Spinal cord (tissue), 10 donors: Measurements from ENCODE around the gene RBP3. TPM values are rescaled to one million over a fixed set of nuclear protein-coding genes. Genes with fewer than 3 reads are reported as not detected.
A peak's percentile ranks its signal among the peaks of the same experiment; 100 is the strongest.

Experiments used
- DNase-seq, 6 donors: peaks; one replicate each; pipeline versions ENCODE4 v3.0.0 to v3.0.0-alpha.2; 2013 to 2015; ENCODE audit warnings: low spot score in 6 of 6, low read depth in 4 of 6
- H3K27ac ChIP-seq: one replicate; pipeline ENCODE4 v1.5.1; 2013; ENCODE audit warnings: low read depth, low read length, control low read depth
- H3K27me3 ChIP-seq: one replicate; pipeline ENCODE4 v1.6.1; 2013; ENCODE audit warnings: low read length; ENCODE audit not compliant: control insufficient read depth, insufficient read depth
- H3K36me3 ChIP-seq: one replicate; pipeline ENCODE4 v1.6.1; 2013; ENCODE audit warnings: low read length; ENCODE audit not compliant: control insufficient read depth, insufficient read depth
- H3K4me1 ChIP-seq: one replicate; pipeline ENCODE4 v1.6.1; 2013; ENCODE audit warnings: low read length; ENCODE audit not compliant: control insufficient read depth, insufficient read depth
- H3K4me3 ChIP-seq: one replicate; pipeline ENCODE4 v1.5.1; 2013; ENCODE audit warnings: low read depth, low read length, control low read depth
- H3K9me3 ChIP-seq: one replicate; pipeline ENCODE4 v1.6.1; 2013; ENCODE audit warnings: low read length; ENCODE audit not compliant: control insufficient read depth, insufficient read depth
- WGBS: methylation state at CpG from one replicate; pipeline ENCODE4 v1.1.5; 2013; ENCODE audit warnings: missing lambda C conversion rate; ENCODE audit not compliant: insufficient coverage; 5-methylcytosine and 5-hydroxymethylcytosine counted together
- polyA plus RNA-seq, 2 donors: library from polyadenylated mRNA; unstranded; fragments of 120-200 nt; gene quantifications; one replicate each; pipeline ENCODE4 v1.2.1, GENCODE V29; 2013; ENCODE audit not compliant: insufficient read length in 2 of 2
- total RNA-seq, 2 donors: library from RNA; depleted of rRNA in 1 of 2; stranded (reverse); fragments of 120-200 nt in 1 of 2; fragments of >200 nt in 1 of 2; gene quantifications; one replicate each; pipeline versions ENCODE4 v1.2.3 to v1.2.4, GENCODE V29; 2013 to 2014
- donor health status: healthy.

RBP3 gene
- total and polyA plus RNA-seq, 4 donors = 0.29 to 0.41 TPM; not detected in 2

DNA sequence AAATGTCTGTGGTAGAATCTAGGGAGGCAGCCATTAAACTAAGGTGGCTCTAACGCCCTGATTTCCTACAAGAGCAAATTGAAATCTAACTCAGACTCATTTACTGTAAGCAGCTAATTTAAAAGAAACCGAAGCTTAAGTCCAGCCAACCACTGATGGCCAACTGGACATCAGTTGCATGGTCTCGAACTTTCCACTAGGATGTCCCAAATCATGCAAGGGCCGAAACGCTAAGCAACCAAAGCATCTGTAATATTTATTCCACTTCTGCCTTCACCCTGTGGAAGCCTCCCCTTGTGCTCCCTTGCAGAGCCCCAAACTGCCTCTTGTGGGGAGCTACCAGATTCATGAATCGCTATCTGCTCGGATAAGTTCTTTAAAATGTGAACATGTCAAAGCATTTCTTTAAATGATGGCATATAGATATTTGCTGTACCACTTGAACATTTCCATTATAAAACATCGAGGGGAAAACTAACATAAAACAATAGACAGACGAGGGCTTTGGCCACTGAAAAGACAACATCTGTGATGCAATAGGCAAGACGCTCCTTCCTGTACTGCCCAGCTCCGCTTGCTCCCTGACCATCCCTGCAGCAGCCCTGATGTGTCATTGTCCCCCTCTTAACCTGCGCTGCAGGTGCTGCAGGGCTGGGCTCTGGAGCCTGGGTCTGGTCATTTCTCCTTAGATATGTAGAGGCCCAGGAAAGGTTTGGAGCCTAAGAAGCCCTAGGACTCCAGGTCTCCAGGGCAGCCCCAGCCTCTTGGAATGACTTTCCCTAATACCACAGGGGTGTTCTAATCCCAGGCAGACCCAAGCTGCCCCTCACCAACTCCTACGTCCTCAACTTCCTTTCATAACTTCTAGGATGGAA, 2.9 kb upstream of the RBP3 start:
- Histone ChIP-seq H3K4me3 (no peak overlapping the region), H3K27me3 (no peaks in the 10 kb centered on the region), H3K9me3 (no peaks in the 10 kb centered on the region), H3K4me1 (no peaks in the 10 kb centered on the region), H3K36me3 (no peaks in the 10 kb centered on the region), H3K27ac (no peak overlapping the region)
- DNase-seq = no peak
- WGBS = 79% methylated on average over 8 of the region's 13 CpGs

DNA sequence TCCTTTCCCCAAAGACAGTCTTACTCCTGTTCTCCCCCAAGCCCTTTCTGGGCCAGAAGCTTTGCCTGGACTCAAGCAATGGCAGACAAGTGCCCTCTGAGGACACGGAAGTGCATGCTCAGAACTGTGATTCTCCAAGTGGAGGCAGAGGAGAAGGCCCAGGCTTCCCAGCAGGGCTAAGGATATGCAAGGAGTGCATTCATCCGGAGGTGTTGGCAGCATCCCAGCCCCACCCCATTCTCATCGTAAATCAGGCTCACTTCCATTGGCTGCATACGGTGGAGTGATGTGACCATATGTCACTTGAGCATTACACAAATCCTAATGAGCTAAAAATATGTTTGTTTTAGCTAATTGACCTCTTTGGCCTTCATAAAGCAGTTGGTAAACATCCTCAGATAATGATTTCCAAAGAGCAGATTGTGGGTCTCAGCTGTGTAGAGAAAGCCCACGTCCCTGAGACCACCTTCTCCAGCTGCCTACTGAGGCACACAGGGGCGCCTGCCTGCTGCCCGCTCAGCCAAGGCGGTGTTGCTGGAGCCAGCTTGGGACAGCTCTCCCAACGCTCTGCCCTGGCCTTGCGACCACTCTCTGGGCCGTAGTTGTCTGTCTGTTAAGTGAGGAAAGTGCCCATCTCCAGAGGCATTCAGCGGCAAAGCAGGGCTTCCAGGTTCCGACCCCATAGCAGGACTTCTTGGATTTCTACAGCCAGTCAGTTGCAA, 1.4 kb upstream of the RBP3 start:
- H3K9me3 ChIP-seq = no peaks in the 10 kb centered on the region
- H3K27ac ChIP-seq = no peak overlapping the region
- no peaks in the 10 kb centered on the region for H3K4me1 ChIP-seq
- 52% methylated on average over 6 of the region's 13 CpGs for WGBS
- DNase-seq = peak in 2 of 6 donors; percentile 49 to 72
- H3K27me3 ChIP-seq = no peaks in the 10 kb centered on the region
- H3K36me3 ChIP-seq = no peaks in the 10 kb centered on the region
- H3K4me3 ChIP-seq = no peak overlapping the region

DNA sequence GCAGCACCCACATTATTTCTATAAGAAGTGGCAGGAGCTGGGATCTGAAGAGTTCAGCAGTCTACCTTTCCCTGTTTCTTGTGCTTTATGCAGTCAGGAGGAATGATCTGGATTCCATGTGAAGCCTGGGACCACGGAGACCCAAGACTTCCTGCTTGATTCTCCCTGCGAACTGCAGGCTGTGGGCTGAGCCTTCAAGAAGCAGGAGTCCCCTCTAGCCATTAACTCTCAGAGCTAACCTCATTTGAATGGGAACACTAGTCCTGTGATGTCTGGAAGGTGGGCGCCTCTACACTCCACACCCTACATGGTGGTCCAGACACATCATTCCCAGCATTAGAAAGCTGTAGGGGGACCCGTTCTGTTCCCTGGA, 874 bp upstream of the RBP3 start:
- no peaks in the 10 kb centered on the region for H3K36me3 ChIP-seq
- no peaks in the 10 kb centered on the region for H3K4me1 ChIP-seq
- no peak overlapping the region for H3K4me3 ChIP-seq
- no peaks in the 10 kb centered on the region for H3K27me3 ChIP-seq
- no peak overlapping the region for H3K27ac ChIP-seq
- DNase-seq = no peak
- 83% methylated on average over 1 of the region's 4 CpGs for WGBS
- H3K9me3 ChIP-seq = no peaks in the 10 kb centered on the region

DNA sequence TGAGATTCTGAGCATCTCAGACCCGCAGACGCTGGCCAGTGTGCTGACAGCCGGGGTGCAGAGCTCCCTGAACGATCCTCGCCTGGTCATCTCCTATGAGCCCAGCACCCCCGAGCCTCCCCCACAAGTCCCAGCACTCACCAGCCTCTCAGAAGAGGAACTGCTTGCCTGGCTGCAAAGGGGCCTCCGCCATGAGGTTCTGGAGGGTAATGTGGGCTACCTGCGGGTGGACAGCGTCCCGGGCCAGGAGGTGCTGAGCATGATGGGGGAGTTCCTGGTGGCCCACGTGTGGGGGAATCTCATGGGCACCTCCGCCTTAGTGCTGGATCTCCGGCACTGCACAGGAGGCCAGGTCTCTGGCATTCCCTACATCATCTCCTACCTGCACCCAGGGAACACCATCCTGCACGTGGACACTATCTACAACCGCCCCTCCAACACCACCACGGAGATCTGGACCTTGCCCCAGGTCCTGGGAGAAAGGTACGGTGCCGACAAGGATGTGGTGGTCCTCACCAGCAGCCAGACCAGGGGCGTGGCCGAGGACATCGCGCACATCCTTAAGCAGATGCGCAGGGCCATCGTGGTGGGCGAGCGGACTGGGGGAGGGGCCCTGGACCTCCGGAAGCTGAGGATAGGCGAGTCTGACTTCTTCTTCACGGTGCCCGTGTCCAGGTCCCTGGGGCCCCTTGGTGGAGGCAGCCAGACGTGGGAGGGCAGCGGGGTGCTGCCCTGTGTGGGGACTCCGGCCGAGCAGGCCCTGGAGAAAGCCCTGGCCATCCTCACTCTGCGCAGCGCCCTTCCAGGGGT, 703 bp downstream of the RBP3 start:
- no peaks in the 10 kb centered on the region for H3K9me3 ChIP-seq
- H3K4me3 ChIP-seq = no peak overlapping the region
- no peaks in the 10 kb centered on the region for H3K4me1 ChIP-seq
- H3K36me3 ChIP-seq = no peaks in the 10 kb centered on the region
- WGBS = 91% methylated on average over 31 of the region's 36 CpGs
- DNase-seq = no peak
- H3K27me3 ChIP-seq = no peaks in the 10 kb centered on the region
- H3K27ac ChIP-seq = no peak overlapping the region

DNA sequence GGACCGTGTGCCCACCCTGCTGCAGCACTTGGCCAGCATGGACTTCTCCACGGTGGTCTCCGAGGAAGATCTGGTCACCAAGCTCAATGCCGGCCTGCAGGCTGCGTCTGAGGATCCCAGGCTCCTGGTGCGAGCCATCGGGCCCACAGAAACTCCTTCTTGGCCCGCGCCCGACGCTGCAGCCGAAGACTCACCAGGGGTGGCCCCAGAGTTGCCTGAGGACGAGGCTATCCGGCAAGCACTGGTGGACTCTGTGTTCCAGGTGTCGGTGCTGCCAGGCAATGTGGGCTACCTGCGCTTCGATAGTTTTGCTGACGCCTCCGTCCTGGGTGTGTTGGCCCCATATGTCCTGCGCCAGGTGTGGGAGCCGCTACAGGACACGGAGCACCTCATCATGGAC, 1.4 kb downstream of the RBP3 start:
- Histone ChIP-seq H3K9me3 (no peaks in the 10 kb centered on the region), H3K27me3 (no peaks in the 10 kb centered on the region), H3K4me1 (no peaks in the 10 kb centered on the region), H3K4me3 (no peak overlapping the region), H3K27ac (no peak overlapping the region), H3K36me3 (no peaks in the 10 kb centered on the region)
- 96% methylated on average over 22 of the region's 22 CpGs for WGBS
- DNase-seq = no peak

DNA sequence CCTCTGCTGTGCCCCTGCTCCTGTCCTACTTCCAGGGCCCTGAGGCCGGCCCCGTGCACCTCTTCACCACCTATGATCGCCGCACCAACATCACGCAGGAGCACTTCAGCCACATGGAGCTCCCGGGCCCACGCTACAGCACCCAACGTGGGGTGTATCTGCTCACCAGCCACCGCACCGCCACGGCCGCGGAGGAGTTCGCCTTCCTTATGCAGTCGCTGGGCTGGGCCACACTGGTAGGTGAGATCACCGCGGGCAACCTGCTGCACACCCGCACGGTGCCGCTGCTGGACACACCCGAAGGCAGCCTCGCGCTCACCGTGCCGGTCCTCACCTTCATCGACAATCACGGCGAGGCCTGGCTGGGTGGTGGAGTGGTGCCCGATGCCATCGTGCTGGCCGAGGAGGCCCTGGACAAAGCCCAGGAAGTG, 1.8 kb downstream of the RBP3 start:
- H3K27me3 ChIP-seq = no peaks in the 10 kb centered on the region
- no peaks in the 10 kb centered on the region for H3K9me3 ChIP-seq
- no peak overlapping the region for H3K27ac ChIP-seq
- no peaks in the 10 kb centered on the region for H3K4me1 ChIP-seq
- 96% methylated on average over 28 of the region's 31 CpGs for WGBS
- no peak for DNase-seq
- H3K36me3 ChIP-seq = no peaks in the 10 kb centered on the region
- no peak overlapping the region for H3K4me3 ChIP-seq

DNA sequence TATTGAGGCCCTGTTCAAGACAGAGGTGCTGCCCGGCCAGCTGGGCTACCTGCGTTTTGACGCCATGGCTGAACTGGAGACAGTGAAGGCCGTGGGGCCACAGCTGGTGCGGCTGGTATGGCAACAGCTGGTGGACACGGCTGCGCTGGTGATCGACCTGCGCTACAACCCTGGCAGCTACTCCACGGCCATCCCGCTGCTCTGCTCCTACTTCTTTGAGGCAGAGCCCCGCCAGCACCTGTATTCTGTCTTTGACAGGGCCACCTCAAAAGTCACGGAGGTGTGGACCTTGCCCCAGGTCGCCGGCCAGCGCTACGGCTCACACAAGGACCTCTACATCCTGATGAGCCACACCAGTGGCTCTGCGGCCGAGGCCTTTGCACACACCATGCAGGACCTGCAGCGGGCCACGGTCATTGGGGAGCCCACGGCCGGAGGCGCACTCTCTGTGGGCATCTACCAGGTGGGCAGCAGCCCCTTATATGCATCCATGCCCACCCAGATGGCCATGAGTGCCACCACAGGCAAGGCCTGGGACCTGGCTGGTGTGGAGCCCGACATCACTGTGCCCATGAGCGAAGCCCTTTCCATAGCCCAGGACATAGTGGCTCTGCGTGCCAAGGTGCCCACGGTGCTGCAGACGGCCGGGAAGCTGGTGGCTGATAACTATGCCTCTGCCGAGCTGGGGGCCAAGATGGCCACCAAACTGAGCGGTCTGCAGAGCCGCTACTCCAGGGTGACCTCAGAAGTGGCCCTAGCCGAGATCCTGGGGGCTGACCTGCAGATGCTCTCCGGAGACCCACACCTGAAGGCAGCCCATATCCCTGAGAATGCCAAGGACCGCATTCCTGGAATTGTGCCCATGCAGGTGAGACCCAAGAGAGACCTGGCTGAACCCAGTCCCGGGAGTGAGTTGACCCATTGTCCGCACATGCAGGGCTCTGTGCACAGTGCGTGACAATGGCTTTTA, 2.8 kb downstream of the RBP3 start:
- H3K27me3 ChIP-seq = no peaks in the 10 kb centered on the region
- no peaks in the 10 kb centered on the region for H3K9me3 ChIP-seq
- H3K4me3 ChIP-seq = no peak overlapping the region
- no peak overlapping the region for H3K27ac ChIP-seq
- no peaks in the 10 kb centered on the region for H3K4me1 ChIP-seq
- H3K36me3 ChIP-seq = no peaks in the 10 kb centered on the region
- whole genome bisulfite sequencing = 95% methylated on average over 39 of the region's 39 CpGs
- DNase-seq = no peak

DNA sequence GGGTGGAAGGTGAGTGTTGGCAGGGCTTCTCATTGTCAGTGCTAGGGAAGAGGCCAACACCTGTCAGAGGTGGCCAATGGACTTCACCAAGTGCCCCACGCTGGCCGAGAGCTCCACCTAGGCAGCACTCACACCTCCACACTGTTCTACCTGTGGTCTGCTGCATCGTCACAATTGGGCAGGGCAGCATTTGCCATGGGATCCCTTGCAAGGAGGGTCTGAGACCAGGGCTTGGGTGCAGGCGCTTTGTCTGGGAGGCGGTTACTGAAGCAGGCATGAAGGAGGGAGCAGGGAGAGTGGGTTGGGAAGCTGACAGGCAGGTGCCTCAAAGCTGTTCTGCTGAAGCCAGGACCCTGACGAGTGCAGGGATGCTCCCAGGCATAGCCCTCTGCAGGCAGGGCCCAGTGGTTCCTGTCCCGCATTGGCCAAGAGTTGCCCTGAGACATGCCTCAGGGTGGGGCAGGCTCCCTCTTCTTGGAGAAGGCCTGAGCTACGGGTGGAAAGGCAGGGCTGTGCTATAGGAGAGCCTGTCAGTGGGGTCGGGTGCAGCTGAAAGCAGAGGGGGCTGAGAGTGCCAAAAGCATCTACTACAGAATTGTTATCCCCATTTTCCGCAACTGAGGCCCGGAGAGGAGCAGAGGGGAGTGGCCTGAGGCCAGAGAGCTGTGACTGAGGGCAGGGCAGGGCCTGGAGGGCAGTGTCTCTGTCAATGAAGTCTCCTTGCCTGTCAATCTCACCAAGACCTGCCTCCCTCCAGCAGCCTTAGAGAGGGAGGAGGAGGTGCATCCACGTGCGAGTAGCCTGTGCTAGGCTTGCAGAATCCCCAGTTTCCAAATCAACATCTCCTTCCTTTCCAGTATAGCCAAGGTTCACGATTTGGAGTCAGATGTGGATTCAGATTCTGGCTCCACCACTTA, 4.0 kb downstream of the RBP3 start:
- Histone ChIP-seq H3K4me3 (no peak overlapping the region), H3K27me3 (no peaks in the 10 kb centered on the region), H3K27ac (no peak overlapping the region), H3K36me3 (no peaks in the 10 kb centered on the region), H3K4me1 (no peaks in the 10 kb centered on the region), H3K9me3 (no peaks in the 10 kb centered on the region)
- 75% methylated on average over 9 of the region's 14 CpGs for WGBS
- no peak for DNase-seq
